Stimulated activated CD8-positive, alpha-beta memory T cell treated with anti-CD3 and anti-CD28 coated beads, Interleukin-12 subunit alpha, Interleukin-12 subunit beta, amount 100 ng/mL, for 4 hours (primary cell): ENCODE measurements around the gene CREB3L2.

Source experiments
- DNase-seq: peaks from one replicate; pipeline ENCODE4 v3.0.0-alpha.2; 2020; ENCODE audit warnings: low read depth

The CREB3L2 gene

DNA sequence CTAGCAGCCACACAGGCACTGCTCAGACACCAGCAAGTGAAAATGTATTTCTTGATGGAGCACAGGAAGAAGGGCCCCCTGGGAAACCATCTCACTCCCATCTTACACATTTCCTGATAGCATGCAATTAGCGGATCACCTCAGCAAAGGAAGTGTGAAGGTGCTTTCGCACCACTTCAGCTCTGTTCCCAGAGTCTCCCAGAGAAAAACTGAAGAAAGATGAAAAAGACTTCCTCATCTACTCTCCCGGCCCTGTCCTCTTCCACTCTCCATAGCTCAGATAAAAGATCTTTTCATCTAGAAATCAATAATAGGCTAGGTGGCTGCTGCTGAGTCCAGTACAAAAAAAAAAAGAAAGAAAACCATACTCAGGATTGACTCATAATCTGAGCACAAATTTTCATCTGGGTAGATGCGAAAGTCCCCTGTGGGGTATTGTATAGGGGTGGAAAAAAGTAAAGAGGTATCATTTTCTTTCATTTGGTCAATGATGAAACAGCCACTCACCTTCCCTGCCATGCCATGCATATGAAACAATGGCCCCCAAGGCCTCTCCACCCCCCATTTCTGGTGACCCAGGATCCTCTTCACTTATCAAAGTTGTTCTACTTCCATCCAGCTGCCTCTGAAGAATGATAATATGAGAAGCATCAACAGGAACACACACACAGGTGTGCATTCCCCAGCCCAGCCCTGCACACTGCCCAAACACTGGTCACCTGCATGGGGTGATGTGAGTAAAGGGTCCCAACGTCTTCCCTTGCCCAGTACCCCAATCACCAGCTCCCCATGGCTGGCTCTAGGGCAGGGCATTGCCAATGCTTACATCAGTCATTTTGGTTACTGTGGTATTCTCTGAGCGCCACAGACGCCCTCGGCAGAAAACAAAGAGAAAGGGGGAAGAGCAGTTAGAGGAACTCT, 106.3 kb downstream of the CREB3L2 start:
- DNase-seq: no peak

DNA sequence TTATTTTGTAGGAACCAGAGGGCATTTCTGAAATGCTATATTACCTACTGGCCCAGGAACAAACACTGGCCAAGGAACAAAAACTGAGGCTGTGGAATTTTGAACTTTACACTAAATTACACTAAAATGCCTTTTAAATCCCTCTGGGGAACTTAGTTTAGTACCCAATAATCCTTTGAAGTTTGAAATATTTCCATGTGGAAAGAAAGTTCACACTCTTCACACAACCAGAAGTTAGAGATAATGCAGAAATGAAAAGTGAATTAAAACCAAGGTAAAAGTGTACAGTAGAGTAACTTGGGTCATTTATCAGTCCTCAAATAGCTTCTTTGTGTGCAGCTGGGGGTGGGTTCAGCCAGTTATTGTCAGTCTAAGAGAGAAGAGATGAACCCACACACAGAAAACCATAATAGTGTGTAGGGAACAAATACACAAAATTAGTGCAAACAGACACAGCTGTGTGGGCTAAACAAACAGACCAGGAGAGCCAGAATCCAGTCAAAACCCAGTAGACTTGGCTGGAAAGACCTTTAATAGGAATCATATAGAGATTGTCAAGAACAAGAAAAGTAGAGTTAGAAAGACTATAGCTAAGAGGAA, 108.6 kb downstream of the CREB3L2 start:
- no peak for DNase-seq

DNA sequence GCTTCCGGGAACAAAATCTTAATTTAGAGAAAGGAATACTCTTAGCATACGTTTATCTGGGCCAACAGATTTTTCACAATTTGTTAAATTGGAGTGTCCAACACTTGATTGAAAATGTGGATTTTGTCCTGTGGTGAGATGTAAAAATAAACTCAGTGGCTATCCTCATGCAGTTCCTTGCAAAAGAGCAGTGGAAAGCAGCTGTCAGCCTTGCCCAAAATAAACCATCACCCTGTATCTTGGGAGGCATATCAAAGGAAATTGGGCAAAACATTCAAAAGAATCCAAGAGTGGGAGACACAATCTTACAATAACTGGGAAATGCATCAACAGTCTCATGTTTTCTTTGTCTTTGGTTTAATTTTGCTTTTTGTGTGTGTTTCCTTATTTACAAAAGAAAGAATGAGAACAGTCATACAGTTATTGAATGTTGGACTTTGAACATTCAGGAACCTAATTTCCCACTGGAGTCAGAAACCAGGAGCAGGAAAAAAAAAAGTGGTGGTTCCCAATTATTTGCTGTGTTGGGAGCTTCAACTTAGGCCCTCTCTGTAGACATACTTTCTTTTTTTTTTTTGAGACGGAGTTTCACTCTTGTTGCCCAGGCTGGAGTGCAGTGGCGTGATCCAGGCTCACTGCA, 110.8 kb downstream of the CREB3L2 start:
- DNase-seq: no peak

DNA sequence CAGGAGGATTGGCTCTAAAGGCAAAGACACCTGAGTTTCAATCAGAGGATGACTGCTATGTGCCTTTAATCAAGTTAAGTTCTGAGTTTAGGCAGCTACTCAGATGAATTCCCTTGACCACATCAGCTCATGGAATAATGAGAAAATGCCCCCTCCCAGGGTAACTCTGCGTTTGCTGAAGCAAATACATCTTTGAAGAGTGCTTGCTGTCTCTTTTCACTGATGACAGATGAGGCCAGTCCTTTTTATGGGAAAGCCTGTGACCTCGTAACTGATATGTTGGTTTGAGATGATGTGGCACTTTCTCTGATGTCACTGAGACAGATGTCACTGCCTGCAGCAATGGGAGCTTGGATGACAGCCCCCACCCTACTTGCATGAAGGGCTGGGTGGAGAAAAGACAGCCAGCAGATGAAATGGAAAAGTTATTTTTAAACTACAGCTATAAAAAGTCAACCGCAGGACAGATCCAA, 111.4 kb downstream of the CREB3L2 start:
- DNase-seq: no peak

DNA sequence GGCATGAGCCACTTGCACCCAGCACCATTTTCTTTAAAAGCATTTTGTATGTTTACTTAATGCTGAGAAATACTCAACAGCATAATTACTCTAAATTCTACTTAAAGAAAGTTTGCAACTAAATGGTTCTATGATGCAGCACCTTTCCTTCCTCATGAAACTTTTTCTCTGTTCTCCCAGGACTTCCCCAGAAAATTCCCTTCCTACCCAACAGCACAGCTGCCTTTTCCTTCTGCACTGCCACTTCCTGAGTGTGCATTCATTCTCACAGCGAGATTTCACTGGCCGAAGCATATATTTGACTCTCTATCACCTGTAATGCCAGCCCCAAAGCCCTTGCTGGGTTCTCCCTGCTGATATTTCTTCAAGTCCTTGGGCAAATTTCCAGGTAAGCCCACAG, 113.6 kb downstream of the CREB3L2 start:
- DNase-seq: no peak

DNA sequence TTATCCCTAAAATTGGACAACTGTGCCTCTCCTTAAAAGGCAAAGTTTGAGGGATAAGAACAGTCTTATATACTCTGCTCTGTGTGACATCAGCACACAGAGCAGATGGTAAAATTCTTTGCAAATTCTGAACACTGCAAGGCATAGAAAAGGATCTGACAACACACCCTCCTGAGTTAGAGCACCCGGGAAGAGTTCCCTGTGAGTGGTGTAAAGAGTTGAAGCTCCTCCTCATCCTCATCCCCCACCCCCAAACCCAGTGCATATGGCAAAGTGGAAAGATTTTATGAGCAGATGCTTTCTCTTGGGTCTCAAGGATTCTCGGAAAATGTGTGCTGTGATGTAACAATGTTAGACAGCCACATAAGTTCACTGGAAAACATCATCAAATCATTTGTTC, 115.1 kb downstream of the CREB3L2 start:
- no peak for DNase-seq

DNA sequence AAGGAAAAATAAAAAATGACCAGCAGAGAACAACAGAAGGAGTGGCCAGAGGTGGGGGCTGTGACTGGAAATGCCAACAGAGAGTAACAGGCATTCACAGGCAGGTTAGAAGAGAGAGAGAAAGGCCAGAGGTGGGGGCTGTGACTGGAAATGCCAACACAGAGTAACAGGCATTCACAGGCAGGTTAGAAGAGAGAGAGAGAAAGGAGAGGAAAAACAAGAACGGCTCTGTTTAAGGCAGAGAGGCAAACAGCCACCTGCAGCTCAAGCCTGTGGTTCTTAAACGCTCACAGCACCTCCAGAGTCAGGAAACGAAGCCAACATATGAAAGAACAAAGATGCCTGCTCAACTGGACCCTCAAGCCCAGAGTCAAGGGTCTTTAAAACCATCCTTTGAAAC, 115.6 kb downstream of the CREB3L2 start:
- no peak for DNase-seq

DNA sequence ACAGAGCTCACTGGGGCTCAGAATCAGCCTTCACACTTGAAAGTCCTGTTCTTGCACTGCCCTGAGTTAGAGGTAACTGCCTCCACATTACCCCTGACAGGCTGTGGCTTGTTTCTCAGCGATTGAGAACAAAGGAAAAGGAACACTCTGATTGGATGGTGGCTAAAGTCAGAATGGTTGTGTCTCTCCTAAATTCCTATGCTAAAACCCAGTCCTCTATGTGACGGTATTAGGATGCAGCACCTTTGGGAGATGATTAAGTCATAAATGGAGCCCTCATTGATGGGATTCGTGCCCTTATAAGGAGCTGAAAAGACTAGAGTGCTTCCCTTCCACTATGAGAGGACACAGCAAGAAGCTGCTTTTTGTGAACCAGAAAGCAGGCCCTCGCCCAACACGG, 116.2 kb downstream of the CREB3L2 start:
- no peak for DNase-seq

DNA sequence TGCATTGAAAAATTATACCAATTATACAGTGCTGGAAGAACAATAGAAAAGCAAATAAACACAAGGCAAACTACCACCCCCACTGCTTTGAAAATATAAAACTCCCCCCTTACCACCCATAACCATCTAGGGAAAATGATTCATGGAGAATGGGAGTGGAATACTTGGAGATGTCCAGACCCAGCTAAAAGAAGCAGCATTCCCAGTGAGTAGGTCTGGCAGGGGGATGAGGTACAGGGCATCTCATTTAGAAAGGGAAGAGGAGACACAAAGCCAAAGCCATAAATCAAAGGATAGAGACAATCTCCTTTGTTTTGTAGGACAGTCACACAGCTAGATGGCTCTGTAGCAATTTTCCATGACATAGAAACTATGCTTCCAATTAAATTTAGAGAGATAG, 119.1 kb downstream of the CREB3L2 start:
- no peak for DNase-seq

DNA sequence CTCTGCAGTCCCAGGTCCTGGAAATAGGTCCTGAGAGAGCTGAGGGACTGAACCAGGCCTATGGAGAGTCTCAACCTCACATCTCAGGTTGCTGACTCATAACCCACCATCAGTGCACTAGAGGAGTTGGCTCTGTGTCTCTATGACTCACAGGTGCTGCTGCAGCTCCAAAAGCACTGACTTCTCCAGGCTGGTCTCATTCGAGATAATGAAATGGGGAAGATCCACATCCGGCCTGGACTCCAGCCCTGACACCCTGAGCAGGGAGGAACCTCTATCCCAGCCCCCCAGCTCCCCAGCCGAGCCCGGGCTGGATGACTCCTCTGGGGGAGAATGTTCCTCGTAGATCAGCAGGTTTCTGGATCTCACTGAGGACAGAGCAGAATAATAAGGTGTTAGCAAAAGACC, 119.6 kb downstream of the CREB3L2 start:
- DNase-seq: no peak

DNA sequence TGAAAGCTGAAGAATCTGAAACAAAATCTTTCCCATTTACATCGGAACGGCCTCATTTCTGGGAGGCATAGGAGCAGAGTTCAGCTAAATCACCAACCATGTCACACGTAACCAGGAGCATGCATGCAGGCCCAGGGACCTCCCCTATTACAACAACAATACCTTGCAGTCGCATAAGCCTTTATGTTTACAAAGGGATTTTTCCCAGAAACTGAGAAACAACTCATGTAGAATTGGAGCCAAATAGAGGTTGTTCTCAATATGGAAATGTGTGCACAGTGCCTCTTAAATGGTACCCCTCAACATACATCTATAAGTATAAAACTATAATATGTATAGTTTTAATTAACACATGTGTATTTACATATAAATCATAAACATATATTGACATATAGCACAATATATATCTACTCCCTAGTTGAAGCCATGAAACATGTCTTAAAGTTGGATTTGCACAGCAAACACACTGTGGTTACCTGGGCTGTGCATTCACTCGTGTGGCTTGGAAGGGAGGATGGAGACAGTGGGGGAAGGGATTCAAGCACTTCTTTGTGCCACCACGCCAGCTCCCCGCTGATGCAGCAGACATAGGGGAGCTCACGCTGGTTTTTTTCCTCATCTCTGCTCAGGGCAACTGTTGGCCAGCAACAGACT, 120.2 kb downstream of the CREB3L2 start:
- no peak for DNase-seq

DNA sequence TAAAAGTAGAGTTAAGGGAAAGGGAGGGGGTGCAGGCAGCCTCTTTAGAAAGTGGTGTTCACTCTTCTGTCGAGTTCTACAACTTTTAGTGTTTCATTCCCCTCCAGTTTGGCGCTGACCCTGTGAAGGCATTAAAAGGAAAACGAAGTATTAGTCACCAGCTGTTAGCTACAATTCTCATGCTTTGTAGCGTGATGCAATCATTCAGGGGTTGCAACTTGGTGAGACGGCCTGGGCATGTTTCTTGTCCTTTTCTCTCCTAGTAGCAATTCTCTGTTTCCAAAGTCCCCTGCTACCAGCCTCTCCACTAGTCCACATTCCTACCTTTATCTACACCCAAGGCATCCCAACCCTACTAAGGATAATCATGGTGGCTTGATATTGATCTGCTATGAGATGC, 121.5 kb downstream of the CREB3L2 start:
- DNase-seq: no peak

DNA sequence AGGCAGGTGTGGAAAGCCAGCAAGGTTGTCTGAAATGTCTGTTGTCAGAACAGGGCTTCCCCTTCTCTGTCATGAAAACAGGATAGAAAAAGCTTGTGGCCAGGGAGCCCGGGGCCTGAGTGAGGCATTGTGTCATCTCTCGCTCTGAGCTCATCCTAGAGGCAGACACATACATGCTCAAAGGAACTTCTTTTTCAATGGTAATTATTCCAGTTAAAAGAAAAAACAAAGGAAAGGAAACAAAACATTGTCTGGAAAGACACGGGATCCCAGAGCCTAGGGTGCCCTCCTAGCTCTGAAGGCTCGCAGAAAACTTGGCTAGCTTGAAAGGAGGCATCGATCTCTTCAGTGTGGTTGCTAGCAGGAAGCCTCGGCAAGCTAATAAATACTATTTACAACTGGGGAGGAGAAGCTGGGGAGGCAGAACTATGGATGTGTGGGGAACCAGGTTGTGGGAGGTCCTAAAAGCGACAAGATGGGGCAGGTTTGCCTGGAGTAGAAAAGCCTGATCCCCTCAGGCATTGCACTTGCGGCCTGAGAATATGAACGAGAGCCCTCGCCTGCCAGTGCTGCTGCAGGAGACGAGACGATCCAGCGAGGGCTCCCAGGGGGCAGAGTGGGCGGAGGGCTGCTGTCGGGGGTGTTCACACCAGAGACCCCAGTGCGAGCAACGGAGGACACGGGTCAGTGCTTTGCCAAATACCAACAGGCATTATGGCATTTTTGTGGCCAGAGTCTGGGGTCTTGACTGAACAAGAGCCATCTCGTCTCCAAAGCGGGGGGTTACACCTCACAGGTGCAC, 122.3 kb downstream of the CREB3L2 start:
- DNase-seq: no peak

DNA sequence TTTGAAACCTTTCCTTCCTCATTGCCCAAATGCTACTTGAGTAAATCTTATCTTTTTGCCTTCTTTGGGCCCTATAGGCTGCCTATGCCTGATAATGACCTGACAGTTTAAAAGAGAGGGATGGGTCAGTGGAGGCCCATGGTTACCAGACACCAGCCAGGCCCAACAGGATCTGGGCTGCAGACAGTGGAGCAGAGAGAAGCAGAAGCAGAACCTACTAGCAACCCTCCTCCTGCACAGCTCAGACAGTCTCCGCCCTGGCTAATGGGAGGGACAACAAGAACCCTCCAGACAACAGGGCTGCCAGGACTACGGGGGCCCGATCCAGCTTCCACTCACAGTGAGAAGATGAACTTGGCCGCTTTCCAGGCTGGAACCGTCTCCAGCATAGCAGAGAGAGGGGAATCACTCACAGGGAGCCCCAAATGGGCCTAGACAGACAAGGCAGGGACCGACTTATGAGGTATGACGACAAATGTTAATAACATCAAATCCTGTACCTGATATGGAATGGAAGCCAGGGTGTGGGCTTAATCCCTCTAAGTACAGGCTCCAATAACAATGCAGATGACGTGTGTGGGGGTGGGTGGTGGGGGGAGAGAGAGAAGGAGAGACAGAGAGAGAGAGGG, 123.4 kb downstream of the CREB3L2 start:
- DNase-seq: no peak

DNA sequence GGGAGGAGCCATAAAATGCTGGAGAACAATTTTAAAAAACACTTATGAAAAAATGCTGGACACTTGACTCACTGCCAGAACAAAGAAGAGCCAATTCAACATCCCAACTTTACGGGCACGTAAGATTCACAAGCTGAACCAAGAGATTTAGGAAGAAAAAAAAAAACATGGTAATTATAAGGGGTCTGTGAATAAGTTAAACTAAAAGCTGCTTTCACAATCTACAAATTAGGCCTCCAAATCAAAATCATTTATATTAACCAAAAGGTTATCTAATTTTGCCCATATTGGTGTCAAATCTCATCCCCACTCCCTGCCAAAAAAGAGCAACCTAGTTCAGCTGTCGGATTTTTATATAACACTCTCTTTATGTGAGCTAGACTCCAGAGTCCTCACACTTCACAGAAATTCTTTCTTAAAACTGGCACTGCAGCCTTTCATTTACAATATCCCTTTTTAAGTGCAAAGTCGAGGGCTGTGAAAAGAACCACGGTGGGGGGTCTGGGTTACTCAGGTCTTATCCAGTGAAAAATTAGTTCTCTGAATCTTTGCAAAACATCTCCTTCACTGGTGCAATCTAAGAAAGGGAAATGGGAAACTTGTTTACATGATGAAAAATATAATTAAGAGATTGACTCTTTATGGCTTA, 124.7 kb downstream of the CREB3L2 start:
- no peak for DNase-seq

DNA sequence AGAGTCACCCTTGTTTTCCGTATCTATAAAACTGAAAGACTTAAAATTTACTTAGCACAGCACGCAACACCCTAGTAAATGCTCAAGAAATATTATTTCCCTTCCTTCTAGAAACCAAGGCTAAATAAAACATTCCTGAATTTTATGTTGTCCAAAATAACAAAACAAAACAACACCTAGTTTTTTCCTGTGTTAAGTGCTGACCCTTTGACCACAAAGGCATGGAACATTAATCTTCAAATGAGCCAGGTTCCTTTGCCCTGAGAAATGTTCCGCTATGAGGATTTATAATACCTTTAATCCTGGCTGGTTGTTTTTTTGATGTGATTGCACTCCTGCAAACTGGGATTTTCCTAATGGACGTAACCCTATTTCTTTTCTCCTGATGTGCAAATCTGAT, 126.1 kb downstream of the CREB3L2 start:
- DNase-seq: no peak

DNA sequence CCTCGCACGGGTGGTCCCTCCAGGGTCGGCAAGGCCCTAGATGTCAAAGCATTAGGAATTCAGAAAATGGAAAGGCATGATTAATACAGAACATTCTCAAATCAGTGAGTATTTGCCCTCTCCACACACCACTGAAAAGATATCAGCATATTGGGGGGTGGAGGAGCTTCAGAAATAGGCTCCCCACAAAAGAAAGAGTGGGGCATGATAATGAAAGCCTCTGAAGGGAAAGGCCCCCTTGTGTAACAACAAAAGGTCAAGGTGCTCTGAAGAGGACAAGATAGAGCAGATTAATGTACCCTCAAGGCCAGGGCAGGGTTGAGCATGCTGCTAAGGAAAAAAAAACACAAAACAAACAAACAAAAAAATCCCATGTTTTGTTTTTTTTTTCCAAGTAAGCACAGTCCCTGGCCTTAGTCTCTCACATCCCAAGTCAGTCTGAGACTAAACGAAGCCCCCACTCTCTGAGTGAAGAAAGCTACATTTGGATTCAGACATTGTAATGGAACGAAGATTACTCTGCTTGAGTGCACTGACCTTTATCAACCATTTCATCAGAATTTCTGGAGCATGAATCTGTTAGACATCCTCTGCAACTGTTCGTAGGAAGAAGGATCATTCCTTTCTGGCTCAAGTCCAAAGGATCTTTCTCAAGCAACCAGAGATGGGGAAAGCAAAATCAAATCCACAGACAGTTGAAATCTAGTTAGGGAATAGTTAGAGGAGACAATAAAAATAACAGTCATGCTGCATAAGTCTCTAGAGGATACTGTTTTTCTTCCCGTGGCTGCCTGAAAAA, 127.7 kb downstream of the CREB3L2 start:
- DNase-seq: no peak

DNA sequence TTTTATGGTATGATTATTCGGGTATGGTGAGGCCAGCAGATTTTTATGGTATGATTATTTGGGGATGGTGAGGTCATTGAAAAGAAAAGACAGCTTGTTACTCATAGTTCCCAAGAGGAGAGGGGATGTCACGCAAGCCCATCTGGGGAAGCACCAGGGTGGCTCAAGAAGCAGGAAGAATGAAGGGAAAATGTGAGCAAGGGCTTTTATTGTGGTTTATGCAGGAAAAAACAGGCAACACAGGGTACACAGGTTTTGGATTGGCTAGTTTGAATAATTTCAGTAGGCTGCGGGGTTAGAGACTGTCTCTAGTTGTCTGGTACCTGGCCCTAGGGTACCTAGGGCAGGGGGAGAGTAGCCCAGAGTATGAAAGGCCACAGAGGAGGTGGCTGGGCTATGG, 128.4 kb downstream of the CREB3L2 start:
- DNase-seq: no peak

DNA sequence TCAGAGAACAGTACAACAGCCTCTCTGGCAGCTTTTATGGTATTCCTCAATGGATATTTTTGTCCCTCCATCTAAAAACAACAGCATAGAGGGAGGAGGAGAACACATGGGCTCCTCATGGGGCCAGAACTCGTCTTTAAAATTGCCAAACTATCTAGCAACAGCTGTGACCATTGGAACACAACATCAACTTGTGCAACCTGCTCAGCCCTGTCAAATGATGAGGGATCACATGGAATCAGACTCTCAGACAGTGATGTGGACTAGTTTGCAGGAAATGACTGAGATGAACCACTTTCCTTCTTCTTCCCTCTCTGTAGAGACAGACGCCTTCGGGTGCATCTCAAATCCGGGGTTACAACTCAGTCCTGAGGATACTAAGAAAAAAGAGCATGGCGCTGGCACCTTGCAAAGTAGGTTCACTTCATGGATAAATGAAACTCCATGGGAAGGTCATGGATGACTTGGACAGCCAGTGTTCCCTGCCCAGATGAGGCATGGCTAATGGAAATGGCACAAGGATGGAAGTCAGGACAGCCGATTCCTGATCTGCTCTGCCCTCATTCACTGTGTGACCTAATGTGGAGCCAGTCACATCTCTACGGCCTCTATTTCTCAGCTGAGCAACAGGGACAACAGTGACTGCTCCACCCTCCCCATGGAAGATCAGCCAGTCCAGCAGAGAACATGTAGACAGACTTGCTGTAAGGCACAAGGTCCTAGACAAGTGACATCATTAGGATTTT, 130.5 kb downstream of the CREB3L2 start:
- DNase-seq: no peak
